ENCODE results near the gene ARID3A. TPM values are rescaled to one million over a fixed set of nuclear protein-coding genes. Genes with fewer than 3 reads are reported as not detected.

The ARID3A gene
- total and polyA plus RNA-seq, 2 of the 13 experiments (the other 11 are each of a cell fraction or from before 2014, with no cell fraction given): 71.3 to 77.9 TPM

DNA sequence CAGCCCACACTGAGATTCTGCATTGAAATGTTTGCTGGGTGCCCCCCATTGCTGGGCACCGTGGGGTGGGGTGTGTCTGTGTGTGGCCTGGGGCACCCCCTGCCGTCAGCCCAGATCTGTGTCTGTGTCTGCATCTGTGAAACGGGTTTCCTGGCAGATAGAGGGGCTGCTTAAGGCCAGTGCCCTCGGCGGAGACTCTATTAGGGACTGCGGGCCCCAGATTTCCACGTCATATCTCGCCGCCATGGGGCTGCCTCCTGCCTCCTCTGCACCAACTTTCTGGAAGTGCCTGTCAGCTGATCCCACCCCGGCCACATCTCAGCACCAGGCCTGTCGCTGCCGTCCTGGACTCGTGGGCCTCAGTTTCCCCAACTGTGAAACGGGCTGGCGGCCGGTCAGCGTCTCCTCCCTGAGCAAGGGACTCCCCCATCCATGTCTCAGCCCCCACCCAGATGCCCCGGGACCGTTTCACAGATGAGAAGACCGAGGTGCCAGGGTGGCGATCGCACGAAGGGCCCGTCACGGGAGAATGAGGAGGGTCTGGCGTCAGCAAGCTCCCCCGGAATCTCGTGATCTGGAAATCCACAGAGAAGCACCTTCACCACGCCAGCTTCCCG, 21.4 kb downstream of the ARID3A start (continued):
- TF ChIP-seq MZF1 (CRISPR knock-in tag; IDR thresholded peaks at IDR 0.05; ENCODE audit: borderline replicate concordance): no peak
- TF ChIP-seq ZNF629 (CRISPR knock-in tag; conservative IDR thresholded peaks at IDR 0.05): peak; percentile 79
- TF ChIP-seq U2AF1 (optimal IDR thresholded peaks at IDR 0.05; ENCODE audit: low read depth, low read length): no peak
- TF ChIP-seq RXRA (CRISPR knock-in tag; IDR thresholded peaks at IDR 0.05): no peak
- no peak for TF ChIP-seq SOX6 (IDR thresholded peaks at IDR 0.05)
- TF ChIP-seq SOX6 (CRISPR knock-in tag; IDR thresholded peaks at IDR 0.05): no peak
- TF ChIP-seq HNF4G (IDR thresholded peaks at IDR 0.05; ENCODE audit: borderline replicate concordance, low read depth, low read length): no peak
- no peak for TF ChIP-seq HNF4G (CRISPR knock-in tag; IDR thresholded peaks at IDR 0.05; ENCODE audit: borderline replicate concordance, low read depth)
- TF ChIP-seq ZFAT (CRISPR knock-in tag; conservative IDR thresholded peaks at IDR 0.05): no peak
- no peak for TF ChIP-seq DDIT3 (CRISPR knock-in tag; IDR thresholded peaks at IDR 0.05)
- no peak for TF ChIP-seq ZNF468 (CRISPR knock-in tag; IDR thresholded peaks at IDR 0.05)
- TF ChIP-seq ZNF205 (CRISPR knock-in tag; IDR thresholded peaks at IDR 0.05): no peak
- no peak for TF ChIP-seq SNAPC4 (CRISPR knock-in tag; IDR thresholded peaks at IDR 0.05)
- TF ChIP-seq, protein P1, sequence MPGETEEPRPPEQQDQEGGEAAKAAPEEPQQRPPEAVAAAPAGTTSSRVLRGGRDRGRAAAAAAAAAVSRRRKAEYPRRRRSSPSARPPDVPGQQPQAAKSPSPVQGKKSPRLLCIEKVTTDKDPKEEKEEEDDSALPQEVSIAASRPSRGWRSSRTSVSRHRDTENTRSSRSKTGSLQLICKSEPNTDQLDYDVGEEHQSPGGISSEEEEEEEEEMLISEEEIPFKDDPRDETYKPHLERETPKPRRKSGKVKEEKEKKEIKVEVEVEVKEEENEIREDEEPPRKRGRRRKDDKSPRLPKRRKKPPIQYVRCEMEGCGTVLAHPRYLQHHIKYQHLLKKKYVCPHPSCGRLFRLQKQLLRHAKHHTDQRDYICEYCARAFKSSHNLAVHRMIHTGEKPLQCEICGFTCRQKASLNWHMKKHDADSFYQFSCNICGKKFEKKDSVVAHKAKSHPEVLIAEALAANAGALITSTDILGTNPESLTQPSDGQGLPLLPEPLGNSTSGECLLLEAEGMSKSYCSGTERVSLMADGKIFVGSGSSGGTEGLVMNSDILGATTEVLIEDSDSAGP (CRISPR knock-in tag; IDR thresholded peaks at IDR 0.05; ENCODE audit: borderline replicate concordance): 0 out of 2 replicates have a peak, but pooled peaks have one; percentile 14
- TF ChIP-seq, protein P2, sequence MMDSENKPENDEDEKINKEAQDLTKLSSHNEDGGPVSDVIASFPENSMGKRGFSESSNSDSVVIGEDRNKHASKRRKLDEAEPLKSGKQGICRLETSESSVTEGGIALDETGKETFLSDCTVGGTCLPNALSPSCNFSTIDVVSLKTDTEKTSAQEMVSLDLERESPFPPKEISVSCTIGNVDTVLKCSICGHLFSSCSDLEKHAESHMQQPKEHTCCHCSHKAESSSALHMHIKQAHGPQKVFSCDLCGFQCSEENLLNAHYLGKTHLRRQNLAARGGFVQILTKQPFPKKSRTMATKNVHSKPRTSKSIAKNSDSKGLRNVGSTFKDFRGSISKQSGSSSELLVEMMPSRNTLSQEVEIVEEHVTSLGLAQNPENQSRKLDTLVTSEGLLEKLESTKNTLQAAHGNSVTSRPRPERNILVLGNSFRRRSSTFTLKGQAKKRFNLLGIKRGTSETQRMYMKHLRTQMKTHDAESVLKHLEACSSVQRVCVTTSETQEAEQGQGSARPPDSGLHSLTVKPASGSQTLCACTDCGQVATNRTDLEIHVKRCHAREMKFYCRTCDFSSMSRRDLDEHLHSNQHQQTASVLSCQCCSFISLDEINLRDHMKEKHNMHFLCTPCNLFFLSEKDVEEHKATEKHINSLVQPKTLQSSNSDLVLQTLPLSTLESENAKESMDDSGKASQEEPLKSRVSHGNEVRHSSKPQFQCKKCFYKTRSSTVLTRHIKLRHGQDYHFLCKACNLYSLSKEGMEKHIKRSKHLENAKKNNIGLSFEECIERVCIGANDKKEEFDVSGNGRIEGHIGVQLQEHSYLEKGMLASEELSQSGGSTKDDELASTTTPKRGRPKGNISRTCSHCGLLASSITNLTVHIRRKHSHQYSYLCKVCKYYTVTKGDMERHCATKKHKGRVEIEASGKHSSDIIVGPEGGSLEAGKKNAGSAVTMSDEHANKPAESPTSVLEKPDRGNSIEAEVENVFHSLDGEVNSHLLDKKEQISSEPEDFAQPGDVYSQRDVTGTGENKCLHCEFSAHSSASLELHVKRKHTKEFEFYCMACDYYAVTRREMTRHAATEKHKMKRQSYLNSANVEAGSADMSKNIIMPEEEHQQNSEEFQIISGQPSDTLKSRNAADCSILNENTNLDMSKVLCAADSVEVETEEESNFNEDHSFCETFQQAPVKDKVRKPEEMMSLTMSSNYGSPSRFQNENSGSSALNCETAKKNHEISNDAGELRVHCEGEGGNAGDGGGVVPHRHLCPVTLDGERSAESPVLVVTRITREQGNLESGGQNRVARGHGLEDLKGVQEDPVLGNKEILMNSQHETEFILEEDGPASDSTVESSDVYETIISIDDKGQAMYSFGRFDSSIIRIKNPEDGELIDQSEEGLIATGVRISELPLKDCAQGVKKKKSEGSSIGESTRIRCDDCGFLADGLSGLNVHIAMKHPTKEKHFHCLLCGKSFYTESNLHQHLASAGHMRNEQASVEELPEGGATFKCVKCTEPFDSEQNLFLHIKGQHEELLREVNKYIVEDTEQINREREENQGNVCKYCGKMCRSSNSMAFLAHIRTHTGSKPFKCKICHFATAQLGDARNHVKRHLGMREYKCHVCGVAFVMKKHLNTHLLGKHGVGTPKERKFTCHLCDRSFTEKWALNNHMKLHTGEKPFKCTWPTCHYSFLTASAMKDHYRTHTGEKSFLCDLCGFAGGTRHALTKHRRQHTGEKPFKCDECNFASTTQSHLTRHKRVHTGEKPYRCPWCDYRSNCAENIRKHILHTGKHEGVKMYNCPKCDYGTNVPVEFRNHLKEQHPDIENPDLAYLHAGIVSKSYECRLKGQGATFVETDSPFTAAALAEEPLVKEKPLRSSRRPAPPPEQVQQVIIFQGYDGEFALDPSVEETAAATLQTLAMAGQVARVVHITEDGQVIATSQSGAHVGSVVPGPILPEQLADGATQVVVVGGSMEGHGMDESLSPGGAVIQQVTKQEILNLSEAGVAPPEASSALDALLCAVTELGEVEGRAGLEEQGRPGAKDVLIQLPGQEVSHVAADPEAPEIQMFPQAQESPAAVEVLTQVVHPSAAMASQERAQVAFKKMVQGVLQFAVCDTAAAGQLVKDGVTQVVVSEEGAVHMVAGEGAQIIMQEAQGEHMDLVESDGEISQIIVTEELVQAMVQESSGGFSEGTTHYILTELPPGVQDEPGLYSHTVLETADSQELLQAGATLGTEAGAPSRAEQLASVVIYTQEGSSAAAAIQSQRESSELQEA (CRISPR knock-in tag; IDR thresholded peaks at IDR 0.05; ENCODE audit: not compliant biosample characterization): no peak

Measured in HepG2 (cell line).